Measurements from ENCODE around the gene DCST1. TPM values are rescaled to one million over a fixed set of nuclear protein-coding genes. Genes with fewer than 3 reads are reported as not detected.
A peak's percentile ranks its signal among the peaks of the same experiment; 100 is the strongest.

DCST1 gene
- total and polyA plus RNA-seq, 2 of the 8 experiments (the other 6 are each of a cell fraction or from before 2014, with no cell fraction given): not detected

DNA sequence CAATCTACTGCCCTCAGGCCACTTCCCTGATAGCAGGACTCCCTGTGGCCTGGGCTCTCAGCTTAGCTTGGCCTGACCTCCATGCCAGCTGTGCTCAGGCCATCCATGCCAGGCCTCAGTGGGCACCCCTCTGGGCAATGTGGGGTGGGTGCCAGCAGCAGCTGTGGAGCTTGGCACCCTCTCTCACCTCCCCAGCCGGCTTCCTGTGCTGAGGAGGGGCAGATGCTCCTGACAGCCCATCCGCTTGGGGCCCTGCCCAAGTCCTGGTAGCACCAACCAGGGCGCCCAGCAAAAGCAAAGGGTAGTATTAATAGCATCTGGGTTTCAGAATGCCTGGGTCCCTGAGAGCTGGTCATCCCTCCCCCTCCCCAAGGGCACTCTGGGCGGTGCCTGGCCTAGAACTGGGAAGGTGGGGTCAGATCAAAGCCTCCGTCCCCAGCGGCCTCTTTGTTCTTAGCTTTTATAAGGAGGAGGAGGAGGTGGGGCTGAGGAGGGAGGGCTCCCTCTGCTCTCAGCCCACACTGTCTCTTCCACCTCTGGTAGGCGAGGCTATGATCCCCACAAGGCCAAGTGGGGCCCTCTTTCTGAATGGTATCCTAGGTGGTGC, 36.0 kb downstream of the DCST1 start:
- no peak overlapping the region for H2AK5ac ChIP-seq (ENCODE audit: low read depth, low read length)
- H3K14ac ChIP-seq (ENCODE audit: insufficient read length): no peak overlapping the region
- peaks cover 11% of the 10 kb centered on the region for H3K23me2 ChIP-seq (ENCODE audit: low read depth, low read length)
- peaks cover 0 to 11% of the 10 kb centered on the region in 2 experiments; a peak in 2 of 4 replicates for H3K79me2 ChIP-seq (ENCODE audit: control insufficient read depth in 1 of 2, insufficient read depth in 2 of 2, low read length in 2 of 2)
- H3K27ac ChIP-seq (ENCODE audit: low read depth, low read length): no peak overlapping the region
- no peak overlapping the region for H3K23ac ChIP-seq (ENCODE audit: insufficient read length)
- H2BK120ac ChIP-seq (replicated peaks; ENCODE audit: low read depth, low read length): no peak overlapping the region
- H3K56ac ChIP-seq (replicated peaks; ENCODE audit: insufficient read length, low read depth, low read length): no peak overlapping the region
- H3K4me3 ChIP-seq (ENCODE audit: extremely low read depth in 1 of 4, insufficient read depth in 2 of 4, low read depth in 3 of 4, low read length in 4 of 4): peak overlapping the region in 3 of 4 experiments; percentile 29 to 64 (median 42); a peak in 6 of 8 replicates
- H3K4me1 ChIP-seq (replicated peaks in 1 of 4; ENCODE audit: control insufficient read depth in 3 of 4, insufficient read depth in 4 of 4, low read length in 3 of 4): peaks cover 4 to 38% (median 21%) of the 10 kb centered on the region in 4 experiments
- no peak overlapping the region; the same call in 1 of the 2 replicates for H3K18ac ChIP-seq (ENCODE audit: extremely low read depth, low read length)
- peaks cover 12 to 23% of the 10 kb centered on the region in 2 experiments for H4K20me1 ChIP-seq (replicated peaks in 1 of 2; ENCODE audit: control insufficient read depth in 1 of 2, insufficient read depth in 2 of 2, low read length in 2 of 2)
- FAIRE-seq: no peak
- H3K4me2 ChIP-seq (ENCODE audit: insufficient read depth in 1 of 2, low read depth in 2 of 2, low read length in 2 of 2): peak overlapping the region; percentile 97 to 99
- H3K4ac ChIP-seq (replicated peaks; ENCODE audit: insufficient read length, low read depth, low read length): no peak overlapping the region
- no peak overlapping the region for H2BK5ac ChIP-seq (ENCODE audit: low read depth, low read length)
- H2BK15ac ChIP-seq (ENCODE audit: low read length): no peak overlapping the region
- H3K9ac ChIP-seq (replicated peaks in 1 of 4; ENCODE audit: extremely low read depth in 1 of 4, low read depth in 3 of 4, low read length in 3 of 4): no peak overlapping the region
- peak overlapping the region; percentile 16; the same call in 1 of the 2 replicates for H4K8ac ChIP-seq (ENCODE audit: extremely low read depth, insufficient read depth, low read length)
- no peaks in the 10 kb centered on the region for H3K79me1 ChIP-seq (ENCODE audit: low read depth, low read length)
- H2AFZ ChIP-seq (ENCODE audit: low read length): no peak overlapping the region
- no peak overlapping the region for H2BK20ac ChIP-seq (ENCODE audit: low read length)
- WGBS, 2 experiments (ENCODE audit: extremely low coverage in 1 of 2, insufficient coverage in 1 of 2, insufficient read length in 1 of 2, insufficient replicate concordance in 2 of 2, low coverage in 1 of 2, low lambda C conversion rate in 2 of 2, missing lambda C conversion rate in 1 of 2): 40% methylated on average over 7 of the region's 7 CpGs; no CpG with 5 or more reads in 1 of the 2 experiments
- no peak overlapping the region for H4K91ac ChIP-seq (replicated peaks; ENCODE audit: insufficient read length, low read length)
- ChIA-PET POLR2A (ENCODE audit: partially characterized antibody) (interaction anchor here (0.9 to 3.2 kb wide), 12 partner anchors 9 to 126 kb away, joined by 3 to 21 read pairs (median 3); partner anchors contain the start of genes EFNA3, FLAD1, SHC1 and SLC50A1), CTCF (ENCODE audit: partially characterized antibody) (interaction anchor here (0.7 to 33.9 kb wide), 10 partner anchors 10 to 134 kb away, joined by 3 to 907 read pairs (median 4); partner anchors contain the start of genes ADAM15, EFNA3, EFNA4 and PMVK)
- no peaks in the 10 kb centered on the region for H3K9me3 ChIP-seq (ENCODE audit: insufficient read depth in 2 of 2, low read depth in 1 of 2, low read length in 1 of 2)
- no peak for DNase-seq (ENCODE audit: low read depth in 1 of 2, low spot score in 2 of 2)
- H3K27me3 ChIP-seq (replicated peaks in 1 of 4; ENCODE audit: control insufficient read depth in 3 of 4, extremely low read depth in 1 of 4, insufficient read depth in 3 of 4, low read length in 3 of 4): peaks cover 0 to 7% (median 1%) of the 10 kb centered on the region in 4 experiments; a peak in 3 of 7 replicates
- peaks cover 0 to 12% (median 4%) of the 10 kb centered on the region in 4 experiments; a peak in 5 of 8 replicates for H3K36me3 ChIP-seq (ENCODE audit: control insufficient read depth in 2 of 4, insufficient read depth in 4 of 4, low read length in 3 of 4)
- no peak overlapping the region for H2BK12ac ChIP-seq (ENCODE audit: low read depth, low read length)
- no peak overlapping the region for H4K5ac ChIP-seq (ENCODE audit: insufficient read length, low read depth, low read length)
- TF ChIP-seq CBX5 (IDR thresholded peaks at IDR 0.05; ENCODE audit: low read depth, low read length) (no peak), HDAC2 (IDR thresholded peaks at IDR 0.05; ENCODE audit: borderline replicate concordance in 1 of 2, low read depth in 2 of 2, low read length in 2 of 2) (no peak), TCF12 (IDR thresholded peaks at IDR 0.05; ENCODE audit: low read depth, low read length) (no peak)
